Stimulated activated CD4-positive, alpha-beta T cell treated with anti-CD3 and anti-CD28 coated beads, Interleukin-4, amount 100 ng/mL, for 24 hours (primary cell): ENCODE data around the gene NFIL3.

ENCODE experiments used
- DNase-seq: peaks from one replicate; pipeline ENCODE4 v3.0.0-alpha.2; 2020

The NFIL3 gene

DNA sequence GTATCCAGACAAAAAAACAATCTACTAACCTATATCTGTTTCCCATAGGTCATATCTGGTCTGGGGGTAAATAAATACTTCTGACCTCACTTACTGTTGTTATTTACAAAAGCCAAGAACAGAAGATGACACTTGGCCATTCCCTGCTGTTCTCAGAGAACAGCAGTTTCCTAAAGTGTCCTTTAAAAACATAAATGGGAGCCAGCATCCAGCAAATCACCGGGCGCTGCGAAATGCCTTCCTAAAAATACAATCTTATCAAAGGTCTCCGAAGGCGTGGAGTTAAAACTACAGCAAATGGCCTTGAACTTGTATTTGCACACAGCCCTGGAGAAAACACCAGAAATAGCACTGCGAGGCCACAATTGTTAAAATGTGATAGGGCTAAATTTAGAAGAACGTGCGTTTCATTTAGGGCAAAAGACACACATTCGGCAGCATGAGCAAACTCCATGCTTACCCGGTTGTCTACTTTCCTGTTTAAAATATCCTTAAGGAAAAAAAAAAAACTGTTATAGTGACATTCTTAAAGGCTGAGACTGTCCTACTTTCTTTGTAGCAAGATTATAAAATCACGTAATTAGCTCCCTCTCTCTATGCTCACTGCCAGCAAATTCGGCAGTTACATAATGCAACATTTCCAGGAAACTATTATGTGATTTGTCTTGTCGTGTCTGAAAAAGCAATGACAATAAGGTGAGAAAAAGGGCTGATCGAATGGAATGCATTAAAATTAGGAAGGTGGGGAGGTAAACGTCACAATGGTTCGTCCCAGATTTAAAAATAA lies 1.5 kb downstream of the NFIL3 start:
- DNase-seq, result no peak

DNA sequence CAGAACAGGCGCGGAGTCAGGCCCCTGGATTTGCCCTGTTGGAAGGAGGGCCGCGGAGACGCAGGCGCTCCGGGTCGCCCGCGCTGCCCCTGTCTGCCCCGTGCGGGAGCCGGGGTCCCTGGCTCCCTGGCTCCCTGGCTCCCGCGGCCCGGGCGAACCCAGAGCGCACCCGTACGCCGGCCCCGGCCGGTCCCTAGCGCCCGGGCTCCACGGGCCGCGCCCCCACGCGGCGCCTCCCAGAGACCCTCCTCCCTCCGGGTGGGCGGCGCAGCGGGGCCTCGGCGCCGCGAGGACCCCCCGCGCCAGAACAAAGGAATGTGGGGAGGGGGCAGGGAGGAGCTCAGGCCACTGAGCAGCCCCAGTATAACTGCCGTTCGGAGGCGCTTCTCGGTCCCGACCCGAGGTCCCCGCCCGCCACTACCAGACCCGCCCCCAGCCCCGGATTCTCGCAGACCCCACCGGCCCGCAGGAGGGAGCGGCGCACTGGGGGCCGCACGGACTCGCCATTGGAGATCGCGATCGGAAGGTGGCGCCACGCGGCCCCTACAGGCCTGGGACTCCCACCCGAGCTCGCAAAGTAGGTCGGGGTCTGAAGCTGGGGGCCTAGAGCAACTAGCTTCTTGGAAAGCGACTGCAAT lies 2.4 kb downstream of the NFIL3 start:
- DNase-seq, result no peak

- DNase-seq, result no peak
These were observed 3.0 kb downstream of the NFIL3 start for GRCh38 chr9:91420501-91421127.

GRCh38 chr9:91419222-91420191 lies 4.1 kb downstream of the NFIL3 start:
- no peak for DNase-seq

- DNase-seq, result no peak
These were observed 5.4 kb downstream of the NFIL3 start for GRCh38 chr9:91418215-91418610.

DNA sequence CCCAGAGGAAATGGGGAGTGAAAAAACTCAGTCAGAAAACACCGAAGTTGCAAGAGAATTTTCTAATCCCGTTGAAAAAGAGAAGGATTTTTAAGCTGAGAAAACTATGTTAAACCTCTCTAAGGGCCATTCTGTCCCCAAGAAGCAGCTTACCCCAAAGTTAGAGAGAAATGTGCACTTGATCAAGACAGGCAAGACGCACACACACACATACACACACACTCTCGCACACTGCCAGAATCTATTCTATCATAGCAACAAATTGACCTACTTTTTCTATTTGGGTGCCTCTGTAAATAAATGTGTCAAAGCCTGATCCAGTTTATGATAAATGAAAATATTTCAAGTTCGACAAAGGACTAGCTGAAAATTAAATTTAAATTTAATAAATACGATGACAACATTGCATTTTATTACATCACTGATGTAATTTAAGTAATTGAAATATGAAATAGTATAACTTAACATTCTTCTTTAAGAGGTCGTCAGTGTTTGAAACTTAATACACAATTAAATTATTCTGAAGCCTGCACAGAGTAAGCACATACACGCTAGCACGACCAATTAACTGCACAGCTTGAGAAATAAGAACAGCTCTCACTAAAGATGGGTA lies 5.9 kb downstream of the NFIL3 start:
- no peak for DNase-seq

GRCh38 chr9:91416096-91416712 lies 7.4 kb downstream of the NFIL3 start:
- no peak for DNase-seq

GRCh38 chr9:91415290-91415689 lies 8.3 kb downstream of the NFIL3 start:
- no peak for DNase-seq

- DNase-seq, result no peak
These were observed 10.7 kb downstream of the NFIL3 start for GRCh38 chr9:91412941-91413340.

DNA sequence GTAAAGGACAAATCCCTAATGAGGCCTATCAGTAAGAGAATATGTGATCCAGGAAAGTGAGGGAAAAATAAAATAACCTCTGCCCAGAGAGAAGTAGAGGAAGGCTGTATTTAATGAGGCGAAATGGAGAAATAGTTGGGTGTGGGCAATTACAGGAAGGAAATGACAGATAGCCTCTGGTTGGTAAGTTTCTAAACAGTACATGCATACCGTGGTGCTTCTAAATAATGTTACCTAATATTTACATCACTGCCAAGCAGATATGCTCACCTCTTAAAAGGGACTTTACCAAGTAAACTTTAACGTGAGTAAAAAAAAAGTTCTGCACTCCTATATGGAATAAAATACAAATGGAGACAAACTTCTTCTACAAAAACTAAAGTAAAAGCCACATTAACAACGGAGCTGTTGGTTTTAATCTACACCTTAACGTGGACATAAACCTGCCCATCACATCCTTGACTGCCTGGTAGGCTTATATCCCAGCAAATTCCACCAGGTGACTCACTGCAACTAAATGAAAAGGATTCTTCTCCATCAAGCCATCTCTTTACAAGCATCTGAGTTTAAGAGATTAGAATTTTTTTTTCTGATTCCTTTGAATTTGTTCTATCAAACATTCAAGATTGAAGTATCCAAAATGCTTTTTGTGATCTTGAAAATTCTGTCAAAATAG lies 12.4 kb downstream of the NFIL3 start:
- DNase-seq, result no peak

DNA sequence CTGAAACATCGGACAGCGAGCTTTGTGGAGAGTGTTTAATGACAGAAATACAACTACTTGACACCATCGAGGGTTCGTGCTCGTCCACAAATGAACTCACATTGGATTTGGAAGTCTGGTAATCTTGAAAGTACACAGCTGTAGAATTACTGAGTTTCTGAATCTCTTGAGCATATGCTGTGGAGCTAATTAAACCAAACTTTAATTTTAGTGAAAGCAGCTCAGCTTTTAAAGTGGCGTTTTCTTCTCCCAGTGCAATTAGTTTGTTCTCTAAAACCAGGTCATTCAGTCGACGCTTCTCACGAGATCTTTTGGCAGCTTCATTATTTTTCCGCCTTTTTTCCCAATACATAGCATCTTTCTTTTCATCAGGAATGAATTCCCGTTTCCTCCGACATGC lies 13.5 kb downstream of the NFIL3 start:
- DNase-seq, result no peak

- no peak for DNase-seq
These were observed 15.2 kb downstream of the NFIL3 start for GRCh38 chr9:91408475-91408874.

DNA sequence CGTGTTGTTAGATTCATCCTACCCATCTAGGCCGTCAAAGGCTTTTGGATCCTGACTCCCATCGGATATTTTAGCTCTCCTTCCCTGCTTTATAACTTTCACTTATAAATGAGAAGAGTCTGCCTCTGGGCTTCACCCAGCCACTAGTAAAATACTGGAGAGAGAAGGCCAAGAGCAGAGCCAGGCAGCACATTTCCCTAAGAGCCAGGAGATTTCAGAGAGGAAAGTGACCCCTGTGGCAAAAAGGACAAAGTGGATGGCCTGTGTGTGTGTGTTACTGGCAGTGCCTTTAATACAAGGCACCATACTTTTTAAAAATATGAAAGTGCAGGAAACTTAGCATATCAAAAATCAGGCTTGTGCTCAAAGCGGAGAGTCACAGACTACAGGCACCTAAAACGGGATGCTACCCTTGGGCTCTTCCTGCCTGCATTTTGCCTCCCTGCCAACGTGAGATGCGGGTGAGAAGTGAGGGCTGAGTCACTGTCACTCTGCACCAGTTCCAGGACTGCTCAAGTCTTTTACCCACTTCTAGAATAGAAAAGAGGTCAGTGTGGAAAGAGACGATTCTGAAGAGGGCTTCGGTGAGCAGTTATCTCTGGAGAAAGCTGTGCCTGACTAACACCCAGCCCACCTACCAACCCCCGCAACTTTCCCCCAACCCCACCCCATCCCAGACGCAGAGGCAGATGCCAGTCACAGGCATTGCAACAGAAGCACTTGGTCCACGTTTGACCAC lies 15.9 kb downstream of the NFIL3 start:
- DNase-seq, result no peak

GRCh38 chr9:91405343-91406077 lies 18.1 kb downstream of the NFIL3 start:
- no peak for DNase-seq

- no peak for DNase-seq
These were observed 19.7 kb downstream of the NFIL3 start for GRCh38 chr9:91403665-91404543.

DNA sequence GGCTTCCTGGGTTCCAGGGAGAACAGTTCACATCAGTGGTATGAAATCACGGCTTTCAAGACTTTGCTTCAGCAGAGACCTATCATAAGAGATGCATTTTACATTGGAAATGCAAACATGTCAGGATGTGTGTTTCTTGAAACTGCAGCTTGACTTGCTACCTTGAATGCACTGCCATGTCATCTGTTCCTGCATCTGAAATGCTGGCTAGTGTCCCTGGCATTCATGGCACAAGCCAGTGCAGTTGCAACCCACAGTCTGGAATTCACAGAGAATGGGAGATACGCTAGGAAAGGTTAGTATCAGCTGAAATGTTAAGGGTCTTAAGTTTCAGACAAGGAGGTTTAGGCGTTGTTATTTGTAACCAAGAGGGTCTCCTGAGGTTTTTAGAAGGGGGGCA lies 24.7 kb downstream of the NFIL3 start:
- no peak for DNase-seq

DNA sequence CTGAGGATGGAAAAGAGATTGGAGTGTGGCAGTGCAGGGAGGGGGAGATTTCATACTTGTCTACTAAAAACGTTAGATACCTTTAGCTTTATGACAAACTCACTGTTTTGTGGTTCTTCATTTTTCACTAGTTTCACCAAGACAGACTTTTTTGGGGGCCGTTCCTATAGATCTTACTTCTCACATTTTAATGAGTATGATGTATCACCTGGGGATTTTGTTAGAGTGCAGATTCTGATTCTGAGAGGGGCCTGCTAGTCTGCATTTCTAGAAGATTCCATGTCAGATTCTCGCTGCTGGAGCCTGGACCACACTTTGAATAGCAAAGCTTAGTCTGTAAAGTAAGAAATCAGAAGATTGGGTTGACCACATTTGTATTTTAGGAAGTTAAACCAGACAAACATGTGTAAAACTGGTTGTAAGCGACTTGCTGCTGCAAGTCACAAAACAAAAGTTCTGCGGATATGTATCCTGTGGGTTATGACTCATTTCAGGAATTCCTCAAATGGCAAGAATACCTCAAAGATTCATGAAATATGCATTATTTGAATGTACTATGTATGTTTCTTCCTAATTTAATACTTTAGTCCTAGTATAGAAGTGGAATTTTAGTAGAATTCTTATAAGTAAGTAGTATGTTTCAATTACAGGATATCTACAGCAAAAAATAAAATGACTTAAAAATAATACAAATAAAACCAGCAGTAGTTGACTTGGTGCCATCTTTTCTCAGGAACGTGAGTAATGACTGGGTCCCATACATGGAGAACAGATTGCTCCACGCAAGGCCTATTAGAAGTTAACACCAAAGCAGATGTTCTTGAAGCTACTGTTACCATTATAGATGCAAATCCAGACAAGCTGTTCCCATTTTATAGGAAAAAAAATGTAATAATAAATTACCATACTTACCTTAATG lies 27.8 kb downstream of the NFIL3 start:
- DNase-seq, result peak; percentile 32

GRCh38 chr9:91395106-91395552 lies 28.5 kb downstream of the NFIL3 start:
- DNase-seq, result no peak
